A549 (cell line): ENCODE measurements around the gene SAMMSON. TPM values are rescaled to one million over a fixed set of nuclear protein-coding genes. Genes with fewer than 3 reads are reported as not detected.
A peak's percentile ranks its signal among the peaks of the same experiment; 100 is the strongest.

Experiments used
- ATAC-seq, 2 experiments: fragments of 200-7000 bp in 1 of 2; fragments of >200 bp in 1 of 2; cut with Nextera tagmentation in 1 of 2; cut with Tn5 transposase in 1 of 2; 3 replicates each; pipeline versions ENCODE4 v1.8.0 to v1.9.1; 2018 to 2020; ENCODE audit warnings: mild to moderate bottlenecking in 1 of 2, moderate library complexity in 1 of 2
- CTCF ChIA-PET: fragments of 300-600 bp; sonication (Branson Sonifier 250); formaldehyde crosslinking; extraction: SDS; loops from one replicate; lab custom pipeline; 2021; ENCODE audit warnings: antibody characterized with exemption, inconsistent platforms; lab: Yijun Ruan, JAX
- POLR2A ChIA-PET: fragments of 350-600 bp; formaldehyde crosslinking; extraction: SDS; loops from one replicate; lab custom pipeline; 2021; ENCODE audit warnings: antibody characterized with exemption, inconsistent platforms; lab: Yijun Ruan, JAX
- DNase-seq, 2 experiments: peaks; one replicate each; pipeline versions ENCODE4 v3.0.0 to v3.0.0-alpha.2; 2011 to 2016; ENCODE audit warnings: low read depth in 1 of 2, low spot score in 1 of 2
- FAIRE-seq: peaks from 2 replicates; lab custom pipeline; 2011; peaks lifted over from hg19 to GRCh38; lab: Jason Lieb, UNC
- H3K27ac ChIP-seq, 2 experiments: fragments of >200 bp; sonication (Bioruptor Twin); formaldehyde crosslinking; 3 replicates each; pipeline ENCODE4 v1.5.1; 2016 to 2017
- H3K4me1 ChIP-seq: fragments of >200 bp; sonication (Bioruptor Twin); formaldehyde crosslinking; 3 replicates; pipeline ENCODE4 v1.6.1; 2016
- H3K4me2 ChIP-seq: fragments of >200 bp; sonication (Bioruptor Twin); formaldehyde crosslinking; 3 replicates; pipeline ENCODE4 v1.6.1; 2016
- H3K4me3 ChIP-seq: fragments of >200 bp; sonication (Bioruptor Twin); formaldehyde crosslinking; 3 replicates; pipeline ENCODE4 v1.5.1; 2016
- H3K9me3 ChIP-seq: fragments of >200 bp; sonication (Bioruptor Twin); formaldehyde crosslinking; 3 replicates; pipeline ENCODE4 v1.6.1; 2016
- ATOH8 ChIP-seq: fragments of 250-450 bp; sonication (Bioruptor Pico); IDR thresholded peaks from 2 replicates; pipeline ENCODE4 v1.5.0; 2020; ENCODE audit warnings: low read depth, mild to moderate bottlenecking, moderate library complexity
- BHLHE40 ChIP-seq: IDR thresholded peaks from 2 replicates; pipeline ENCODE4 v1.6.1; 2012; ENCODE audit warnings: low read depth, low read length, inconsistent platforms
- CBX8 ChIP-seq: fragments of 200-600 bp; sonication (generic); IDR thresholded peaks from 2 replicates; pipeline ENCODE4 v1.6.1; 2016
- CEBPB ChIP-seq, 2 experiments: fragments of >200 bp in 1 of 2; sonication (Bioruptor Twin) in 1 of 2; formaldehyde crosslinking in 1 of 2; IDR thresholded peaks; 2 replicates each; pipeline ENCODE4 v1.6.1; 2012 to 2016
- EHF ChIP-seq: fragments of 250-450 bp; sonication (Bioruptor Pico); IDR thresholded peaks from 2 replicates; pipeline ENCODE4 v1.5.0; 2020; ENCODE audit warnings: mild to moderate bottlenecking
- EHMT2 ChIP-seq: fragments of 200-600 bp; sonication (generic); IDR thresholded peaks from 2 replicates; pipeline ENCODE4 v1.6.1; 2016; ENCODE audit warnings: antibody characterized with exemption, low read depth, mild to moderate bottlenecking, moderate library complexity
- EP300 ChIP-seq, 2 experiments: fragments of >200 bp; sonication (Bioruptor Twin); formaldehyde crosslinking; IDR thresholded peaks; 2 replicates in 1 of 2; 3 replicates in 1 of 2; pipeline ENCODE4 v1.6.1; 2016 to 2017
- FOXS1 ChIP-seq: fragments of 250-450 bp; sonication (Bioruptor Pico); IDR thresholded peaks from 2 replicates; pipeline ENCODE4 v1.5.0; 2020; ENCODE audit warnings: mild to moderate bottlenecking, moderate library complexity
- HES2 ChIP-seq: fragments of >200 bp; sonication (Bioruptor Twin); formaldehyde crosslinking; IDR thresholded peaks from 2 replicates; pipeline ENCODE4 v1.6.1; 2016
- JUN ChIP-seq, 2 experiments: fragments of >200 bp; sonication (Bioruptor Twin); formaldehyde crosslinking; IDR thresholded peaks; 2 replicates in 1 of 2; 3 replicates in 1 of 2; pipeline ENCODE4 v1.6.1; 2016 to 2017
- KDM1A ChIP-seq: fragments of 200-600 bp; sonication (generic); IDR thresholded peaks from 2 replicates; pipeline ENCODE4 v1.6.1; 2016; ENCODE audit warnings: low read depth, mild to moderate bottlenecking
- MAFK ChIP-seq: fragments of 450-650 bp; IDR thresholded peaks from 2 replicates; pipeline ENCODE4 v1.6.1; 2014; ENCODE audit not compliant: partially characterized antibody
- MAZ ChIP-seq: fragments of 150-350 bp; IDR thresholded peaks from 2 replicates; pipeline ENCODE4 v1.6.1; 2014; ENCODE audit warnings: antibody characterized with exemption, low read depth, low read length, borderline replicate concordance
- NPAS2 ChIP-seq: fragments of 250-450 bp; sonication (Bioruptor Pico); IDR thresholded peaks from 2 replicates; pipeline ENCODE4 v1.8.0; 2022; ENCODE audit warnings: mild to moderate bottlenecking, moderate library complexity, borderline replicate concordance
- NR3C1 ChIP-seq: fragments of >200 bp; sonication (Bioruptor Twin); formaldehyde crosslinking; IDR thresholded peaks from 3 replicates; pipeline ENCODE4 v1.6.1; 2017
- RCOR1 ChIP-seq: fragments of 150-350 bp; IDR thresholded peaks from 2 replicates; pipeline ENCODE4 v1.6.1; 2014; ENCODE audit warnings: antibody characterized with exemption, low read length, low read depth
- RNF2 ChIP-seq: fragments of 200-600 bp; sonication (generic); IDR thresholded peaks from 2 replicates; pipeline ENCODE4 v1.6.1; 2016; ENCODE audit warnings: low read depth, mild to moderate bottlenecking, antibody characterized with exemption, moderate library complexity, borderline replicate concordance
- TFCP2L1 ChIP-seq: fragments of 250-450 bp; sonication (Bioruptor Pico); IDR thresholded peaks from 2 replicates; pipeline ENCODE4 v1.5.0; 2021; ENCODE audit warnings: mild to moderate bottlenecking
- ZC3H11A ChIP-seq: fragments of 450-650 bp; IDR thresholded peaks from 2 replicates; pipeline ENCODE4 v1.6.1; 2014; ENCODE audit warnings: antibody characterized with exemption, mild to moderate bottlenecking
- ZFP36 ChIP-seq: fragments of 450-650 bp; IDR thresholded peaks from 2 replicates; pipeline ENCODE4 v1.6.1; 2014; ENCODE audit warnings: borderline replicate concordance; ENCODE audit not compliant: partially characterized antibody
- ZNF302 ChIP-seq: fragments of 250-450 bp; sonication (Bioruptor Pico); IDR thresholded peaks from 2 replicates; pipeline ENCODE4 v1.9.0; 2021; ENCODE audit warnings: inconsistent platforms, mild to moderate bottlenecking, moderate library complexity
- WGBS: methylation state at CpG from one replicate; pipeline ENCODE4 v1.1.6; 2017; ENCODE audit errors: missing lambda C conversion rate; 5-methylcytosine and 5-hydroxymethylcytosine counted together
- polyA plus RNA-seq, 4 experiments: library from polyadenylated mRNA; depleted of rRNA in 3 of 4; stranded (reverse); fragments of >200 nt; fragmentation: RNase III in 1 of 4; extraction: RNeasy Plus Mini Kit Qiagen cat#74134 plus additional on column Dnase treatment in 1 of 4; gene quantifications; 2 replicates in 3 of 4; 3 replicates in 1 of 4; pipeline ENCODE4 v1.2.3, GENCODE V29; 2011 to 2017
- TF ChIP-seq, protein P1 (sequence below): fragments of 200-600 bp; sonication (generic); IDR thresholded peaks from 2 replicates; pipeline ENCODE4 v1.6.1; 2016; ENCODE audit warnings: antibody characterized with exemption, mild to moderate bottlenecking, moderate library complexity

The SAMMSON gene
- polyA plus RNA-seq, 2 of the 4 experiments (the other 2 are of a cell fraction) = not detected

DNA sequence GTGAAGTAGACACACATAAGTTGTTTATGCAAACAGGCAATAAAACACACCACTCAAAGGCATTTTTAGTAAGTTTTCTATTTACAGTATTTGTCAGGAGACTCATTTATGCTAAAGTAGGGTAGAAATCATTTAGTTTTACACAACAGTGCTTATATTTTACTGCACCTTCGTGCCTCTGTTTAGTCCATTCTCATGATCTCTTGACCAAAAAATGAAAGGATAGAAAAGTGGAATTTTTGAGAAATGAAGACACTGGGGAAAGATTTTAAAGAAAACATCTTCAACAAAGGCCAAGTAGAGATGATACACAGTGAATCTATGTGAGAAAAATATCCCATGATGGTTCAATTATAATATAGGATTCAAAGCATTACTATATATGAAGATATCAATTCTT is 114.9 kb downstream of the SAMMSON start:
- no peak overlapping the region for H3K4me2 ChIP-seq
- ATAC-seq (no peak), FAIRE-seq (no peak), DNase-seq (no peak)
- no peaks in the 10 kb centered on the region for H3K9me3 ChIP-seq
- 22% methylated on average over 1 of the region's 1 CpG for WGBS
- TF ChIP-seq BHLHE40 (no peak), ZFP36 (no peak), TFCP2L1 (CRISPR knock-in tag) (no peak), EHF (no peak), HES2 (no peak), ZNF302 (no peak), KDM1A (no peak), CEBPB (IDR thresholded peaks at IDR 0.05) (no peak), ZC3H11A (no peak), FOXS1 (CRISPR knock-in tag) (no peak), JUN (IDR thresholded peaks at IDR 0.05) (no peak), RCOR1 (no peak), EP300 (IDR thresholded peaks at IDR 0.05) (no peak), EHMT2 (no peak), NPAS2 (CRISPR knock-in tag) (no peak), CBX8 (no peak), ATOH8 (no peak), NR3C1 (no peak)
- TF ChIP-seq, protein P1, sequence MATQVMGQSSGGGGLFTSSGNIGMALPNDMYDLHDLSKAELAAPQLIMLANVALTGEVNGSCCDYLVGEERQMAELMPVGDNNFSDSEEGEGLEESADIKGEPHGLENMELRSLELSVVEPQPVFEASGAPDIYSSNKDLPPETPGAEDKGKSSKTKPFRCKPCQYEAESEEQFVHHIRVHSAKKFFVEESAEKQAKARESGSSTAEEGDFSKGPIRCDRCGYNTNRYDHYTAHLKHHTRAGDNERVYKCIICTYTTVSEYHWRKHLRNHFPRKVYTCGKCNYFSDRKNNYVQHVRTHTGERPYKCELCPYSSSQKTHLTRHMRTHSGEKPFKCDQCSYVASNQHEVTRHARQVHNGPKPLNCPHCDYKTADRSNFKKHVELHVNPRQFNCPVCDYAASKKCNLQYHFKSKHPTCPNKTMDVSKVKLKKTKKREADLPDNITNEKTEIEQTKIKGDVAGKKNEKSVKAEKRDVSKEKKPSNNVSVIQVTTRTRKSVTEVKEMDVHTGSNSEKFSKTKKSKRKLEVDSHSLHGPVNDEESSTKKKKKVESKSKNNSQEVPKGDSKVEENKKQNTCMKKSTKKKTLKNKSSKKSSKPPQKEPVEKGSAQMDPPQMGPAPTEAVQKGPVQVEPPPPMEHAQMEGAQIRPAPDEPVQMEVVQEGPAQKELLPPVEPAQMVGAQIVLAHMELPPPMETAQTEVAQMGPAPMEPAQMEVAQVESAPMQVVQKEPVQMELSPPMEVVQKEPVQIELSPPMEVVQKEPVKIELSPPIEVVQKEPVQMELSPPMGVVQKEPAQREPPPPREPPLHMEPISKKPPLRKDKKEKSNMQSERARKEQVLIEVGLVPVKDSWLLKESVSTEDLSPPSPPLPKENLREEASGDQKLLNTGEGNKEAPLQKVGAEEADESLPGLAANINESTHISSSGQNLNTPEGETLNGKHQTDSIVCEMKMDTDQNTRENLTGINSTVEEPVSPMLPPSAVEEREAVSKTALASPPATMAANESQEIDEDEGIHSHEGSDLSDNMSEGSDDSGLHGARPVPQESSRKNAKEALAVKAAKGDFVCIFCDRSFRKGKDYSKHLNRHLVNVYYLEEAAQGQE = no peak
- H3K27ac ChIP-seq = no peak overlapping the region
- CTCF ChIA-PET = interaction anchor here (1.8 kb wide), 1 partner anchor 12 kb away, joined by 7 read pairs; no protein-coding TSS in a partner anchor
- H3K4me1 ChIP-seq = no peaks in the 10 kb centered on the region
- H3K4me3 ChIP-seq = no peak overlapping the region
- POLR2A ChIA-PET = no interaction called here

DNA sequence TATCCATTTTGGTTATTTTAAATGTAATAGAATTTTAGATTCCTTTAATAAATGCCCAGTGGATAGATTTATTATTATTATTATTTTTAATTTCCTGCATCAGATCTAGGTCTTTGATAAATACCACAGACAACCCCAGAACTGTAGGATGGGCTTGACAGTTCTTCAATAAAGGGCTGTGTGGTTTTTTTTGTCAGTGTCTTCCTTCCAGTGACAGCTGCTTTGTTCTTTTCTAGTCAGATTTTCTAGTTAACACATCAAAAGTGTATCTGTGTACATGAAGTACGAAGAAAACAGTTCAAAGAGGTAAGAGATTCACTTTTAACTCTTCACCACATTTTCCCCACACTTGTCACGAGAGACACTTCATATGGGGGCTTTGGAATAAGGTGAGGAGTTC is 120.3 kb downstream of the SAMMSON start:
- Histone ChIP-seq H3K4me3 (no peak overlapping the region), H3K27ac (no peak overlapping the region), H3K9me3 (no peaks in the 10 kb centered on the region), H3K4me1 (no peaks in the 10 kb centered on the region), H3K4me2 (peak overlapping the region; percentile 37; the same call in 2 of the 3 replicates)
- TF ChIP-seq MAFK = no peak
- no peak for TF ChIP-seq ZC3H11A
- TF ChIP-seq EP300 (IDR thresholded peaks at IDR 0.05) = no peak
- TF ChIP-seq RNF2 = no peak
- no peak for TF ChIP-seq MAZ
- no peak for TF ChIP-seq BHLHE40
- no peak for TF ChIP-seq ZNF302
- no peak for TF ChIP-seq TFCP2L1 (CRISPR knock-in tag)
- POLR2A ChIA-PET = no interaction called here
- DNase-seq = no peak
- no peak for ATAC-seq
- FAIRE-seq = no peak
- 63% methylated on average over 2 of the region's 2 CpGs for WGBS
- CTCF ChIA-PET = interaction anchor here (0.8 to 3.0 kb wide), 40 partner anchors 8 to 1474 kb away, joined by 3 to 36 read pairs (median 4); no protein-coding TSS in a partner anchor
